Aorta (tissue), 5 donors: ENCODE measurements around the gene SPON1. TPM values are rescaled to one million over a fixed set of nuclear protein-coding genes. Genes with fewer than 3 reads are reported as not detected.
"Not testable (repeated sequence)": the region's sequence is repeated elsewhere in the genome, so short reads cannot be mapped to it uniquely, and the experiment has no call there.

Experiments used
- ATAC-seq: fragments of 200-7000 bp; cut with Tn5 transposase; one replicate; pipeline ENCODE4 v1.9.1; 2022; ENCODE audit warnings: moderate library complexity; ENCODE audit not compliant: low FRiP score
- DNase-seq, 2 donors: peaks; one replicate each; pipeline ENCODE4 v3.0.0-alpha.2; 2020
- H3K27ac ChIP-seq, 2 donors: one replicate each; pipeline ENCODE4 v1.5.1; 2013; ENCODE audit warnings: low read length in 2 of 2, mild to moderate bottlenecking in 2 of 2, moderate library complexity in 2 of 2, control low read depth in 1 of 2, inconsistent platforms in 1 of 2, low read depth in 1 of 2
- H3K27me3 ChIP-seq, 2 donors: one replicate each; pipeline ENCODE4 v1.6.1; 2013; ENCODE audit warnings: control low read depth in 1 of 2, low read length in 1 of 2, mild to moderate bottlenecking in 1 of 2, moderate library complexity in 1 of 2; ENCODE audit not compliant: insufficient read depth in 2 of 2, control insufficient read depth in 1 of 2
- H3K36me3 ChIP-seq, 2 donors: one replicate each; pipeline ENCODE4 v1.6.1; 2013; ENCODE audit warnings: control low read depth in 1 of 2, low read length in 1 of 2, mild to moderate bottlenecking in 1 of 2; ENCODE audit not compliant: insufficient read depth in 2 of 2, control insufficient read depth in 1 of 2
- H3K4me1 ChIP-seq, 2 donors: one replicate each; pipeline ENCODE4 v1.6.1; 2013; ENCODE audit warnings: low read length in 2 of 2, control low read depth in 1 of 2, mild to moderate bottlenecking in 1 of 2, moderate library complexity in 1 of 2; ENCODE audit not compliant: insufficient read depth in 2 of 2, control insufficient read depth in 1 of 2
- H3K4me3 ChIP-seq, 2 donors: one replicate each; pipeline ENCODE4 v1.5.1; 2013; ENCODE audit warnings: low read length in 2 of 2, control low read depth in 1 of 2, mild to moderate bottlenecking in 1 of 2
- H3K9me3 ChIP-seq: one replicate; pipeline ENCODE4 v1.6.1; 2013; ENCODE audit warnings: mild to moderate bottlenecking, low read length; ENCODE audit not compliant: control insufficient read depth
- WGBS, 2 donors: extraction: QIAGEN DNeasy Blood & Tissue Kit; methylation state at CpG; one replicate each; pipeline ENCODE4 v1.1.7; 2013; 5-methylcytosine and 5-hydroxymethylcytosine counted together
- intact Hi-C, 2 donors: fragments of 100-400 bp; cut with DNase I; formaldehyde crosslinking; loops; one replicate each; pipeline versions ENCODE4 v1.14.2 to v1.15.0; 2022
- polyA plus RNA-seq, 2 donors: library from polyadenylated mRNA; stranded (reverse); fragments of 200-250 nt; gene quantifications; one replicate each; pipeline ENCODE4 v1.2.3, GENCODE V29; 2013
- total RNA-seq, 2 donors: library from RNA; stranded (reverse); fragmentation: NEBNext Ultra II Directional; extraction: Animal tissue kit (Norgen Biotek cat#: 25700); gene quantifications; one replicate each; pipeline ENCODE4 v1.2.1, GENCODE V29; 2021
- donor health status: healthy with polysubstance abuse.
- donor health status: Bipolar disorder and iron deficiency.
- donor health status: DM: no; HTN: no; CAD: no.
- donor health status: DM: no; HTN: no; CAD: no.
- donor health status: DM: yes; HTN: yes; CAD: no.

Gene SPON1
- total and polyA plus RNA-seq, 4 donors, result 7.0 to 79.2 (median 24.9) TPM

GRCh38 chr11:14269692-14270573, 307.4 kb downstream of the SPON1 start:
- DNase-seq (no peak), ATAC-seq (no peak)
- H3K36me3 ChIP-seq, result peaks cover 0 to 6% of the 10 kb centered on the region in 2 donors
- H3K4me3 ChIP-seq, result no peak overlapping the region
- H3K27ac ChIP-seq, result no peak overlapping the region
- H3K4me1 ChIP-seq, result no peaks in the 10 kb centered on the region
- intact Hi-C loops, result no loop called here
- WGBS, 2 donors, result 85 to 86% methylated on average over 5 of the region's 5 CpGs
- H3K27me3 ChIP-seq, result no peaks in the 10 kb centered on the region
- H3K9me3 ChIP-seq, result no peaks in the 10 kb centered on the region

GRCh38 chr11:14270690-14271542, 308.4 kb downstream of the SPON1 start:
- Histone ChIP-seq H3K4me1 (peaks cover 0 to 1% of the 10 kb centered on the region in 2 donors), H3K27me3 (no peaks in the 10 kb centered on the region), H3K4me3 (no peak overlapping the region), H3K9me3 (no peaks in the 10 kb centered on the region), H3K36me3 (peaks cover 0 to under 1% of the 10 kb centered on the region in 2 donors), H3K27ac (no peak overlapping the region)
- ATAC-seq, result no peak
- 61 to 67% methylated on average over 6 of the region's 6 CpGs for WGBS, 2 donors
- intact Hi-C loops, result no loop called here
- DNase-seq, result no peak

- WGBS, 2 donors, result 91 to 95% methylated on average over 2 of the region's 2 CpGs
- peaks cover 0 to 3% of the 10 kb centered on the region in 2 donors for H3K4me1 ChIP-seq
- H3K27me3 ChIP-seq, result no peaks in the 10 kb centered on the region
- intact Hi-C loops, result no loop called here
- no peaks in the 10 kb centered on the region for H3K9me3 ChIP-seq
- DNase-seq (no peak), ATAC-seq (no peak)
- no peak overlapping the region for H3K4me3 ChIP-seq
- no peak overlapping the region for H3K27ac ChIP-seq
- H3K36me3 ChIP-seq, result no peaks in the 10 kb centered on the region
Observed at GRCh38 chr11:14273895-14274294, 311.4 kb downstream of the SPON1 start.

- ATAC-seq (no peak), DNase-seq (no peak)
- intact Hi-C loops, result no loop called here
- peaks cover 0 to 3% of the 10 kb centered on the region in 2 donors for H3K4me1 ChIP-seq
- no peak overlapping the region for H3K4me3 ChIP-seq
- H3K36me3 ChIP-seq, result no peaks in the 10 kb centered on the region
- H3K9me3 ChIP-seq, result no peaks in the 10 kb centered on the region
- no peak overlapping the region for H3K27ac ChIP-seq
- H3K27me3 ChIP-seq, result no peaks in the 10 kb centered on the region
Observed at GRCh38 chr11:14275076-14275475, 312.6 kb downstream of the SPON1 start.

GRCh38 chr11:14278869-14279268, 316.3 kb downstream of the SPON1 start:
- DNase-seq, H3K27ac ChIP-seq, H3K4me3 ChIP-seq, intact Hi-C loops, H3K4me1 ChIP-seq, ATAC-seq, H3K27me3 ChIP-seq, H3K9me3 ChIP-seq, H3K36me3 ChIP-seq: not testable (repeated sequence)
- WGBS, 2 donors, result no CpG with 5 or more reads among the region's 1 CpG

GRCh38 chr11:14288189-14288935, 325.8 kb downstream of the SPON1 start:
- Histone ChIP-seq H3K4me1 (no peaks in the 10 kb centered on the region), H3K9me3 (no peaks in the 10 kb centered on the region), H3K27me3 (no peaks in the 10 kb centered on the region), H3K36me3 (no peaks in the 10 kb centered on the region), H3K4me3 (no peak overlapping the region), H3K27ac (peak overlapping the region; percentile 36 to 94)
- intact Hi-C loops, result no loop called here
- 21 to 22% methylated on average over 2 of the region's 2 CpGs for WGBS, 2 donors
- DNase-seq (no peak), ATAC-seq (no peak)

GRCh38 chr11:14290422-14290821, 327.9 kb downstream of the SPON1 start:
- Histone ChIP-seq H3K36me3 (no peaks in the 10 kb centered on the region), H3K9me3 (no peaks in the 10 kb centered on the region), H3K27me3 (no peaks in the 10 kb centered on the region), H3K27ac (no peak overlapping the region), H3K4me1 (no peaks in the 10 kb centered on the region), H3K4me3 (no peak overlapping the region)
- ATAC-seq (no peak), DNase-seq (no peak)
- 92 to 94% methylated on average over 3 of the region's 3 CpGs for WGBS, 2 donors
- intact Hi-C loops, result loop anchor here in 1 of 2 donors (10.0 kb wide), 1 partner anchor 604 kb away; the partner anchor contains the start of gene CYP2R1

GRCh38 chr11:14299921-14300320, 337.4 kb downstream of the SPON1 start:
- DNase-seq, result no peak
- no peak for ATAC-seq
- WGBS, 2 donors, result 30 to 52% methylated on average over 1 of the region's 1 CpG
- H3K27ac ChIP-seq, result no peak overlapping the region
- no peaks in the 10 kb centered on the region for H3K4me1 ChIP-seq
- no peak overlapping the region for H3K4me3 ChIP-seq
- no peaks in the 10 kb centered on the region for H3K9me3 ChIP-seq
- H3K36me3 ChIP-seq, result no peaks in the 10 kb centered on the region
- H3K27me3 ChIP-seq, result no peaks in the 10 kb centered on the region
- intact Hi-C loops, result loop anchor here (2.0 to 10.0 kb wide), 4 partner anchors 57 to 595 kb away; partner anchors contain the start of genes CYP2R1 (in 1 of the 2) and RRAS2 (in 1 of the 2)
